Brain microvascular endothelial cell (primary cell): ENCODE data around the gene ETFRF1.

Experiments used
- DNase-seq: peaks from one replicate; pipeline ENCODE4 v3.0.0-alpha.2; 2020
- H3K27ac ChIP-seq: fragments of 250-450 bp; sonication (Bioruptor Pico); 2 replicates; pipeline ENCODE4 v1.5.1; 2020; ENCODE audit warnings: mild to moderate bottlenecking, moderate library complexity
- H3K27me3 ChIP-seq: fragments of 250-450 bp; sonication (Bioruptor Pico); replicated peaks from 2 replicates; pipeline ENCODE4 v1.5.1; 2020; ENCODE audit warnings: mild to moderate bottlenecking
- H3K36me3 ChIP-seq: fragments of 250-450 bp; sonication (Bioruptor Pico); replicated peaks from 2 replicates; pipeline ENCODE4 v1.5.1; 2020; ENCODE audit warnings: mild to moderate bottlenecking
- H3K4me3 ChIP-seq: 2 replicates; pipeline ENCODE4 v1.5.1; 2011; ENCODE audit warnings: low read depth, mild to moderate bottlenecking, control low read depth, low read length, moderate library complexity
- in situ Hi-C: cut with HindIII; loops from 2 replicates; pipeline ENCODE4 v1.10.0; 2017; ENCODE audit warnings: low sequenced_read_pairs, low pct_ligation_motif_present
- TF ChIP-seq, protein P1 (sequence below): IDR thresholded peaks from 2 replicates; pipeline ENCODE4 v1.5.1; 2011; ENCODE audit warnings: low read depth, mild to moderate bottlenecking, moderate library complexity, low read length, control low read depth, inconsistent platforms; ENCODE audit errors: missing control alignments

The ETFRF1 gene

DNA sequence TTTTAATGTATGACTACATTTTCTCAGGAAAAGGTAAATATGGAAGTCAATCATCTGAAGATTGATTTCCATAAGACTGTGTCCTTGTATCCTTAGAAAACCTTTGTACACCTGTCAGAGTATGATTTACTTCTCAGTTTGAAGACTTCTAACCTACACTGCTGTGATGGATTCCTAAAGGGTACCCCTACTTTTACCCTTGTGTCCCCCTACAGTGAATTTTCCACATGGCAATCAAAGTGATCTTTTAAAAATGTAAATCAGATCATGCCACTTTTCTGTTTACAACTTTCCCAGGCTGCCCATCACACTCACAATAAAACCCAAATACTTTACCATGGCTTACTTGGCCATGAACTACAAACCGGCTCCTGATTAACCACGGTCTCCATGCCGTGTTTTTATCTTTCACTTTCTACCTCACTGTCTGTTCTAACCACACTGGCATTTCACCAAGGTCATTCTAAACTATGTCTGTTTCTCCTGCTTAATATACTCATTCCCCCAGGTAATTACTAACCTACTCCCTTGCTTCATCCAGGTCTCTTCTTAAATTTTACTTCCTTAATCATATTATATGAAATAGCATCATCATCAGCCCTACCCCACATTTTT lies 8.1 kb upstream of the ETFRF1 start:
- Histone ChIP-seq H3K4me3 (no peak overlapping the region), H3K27me3 (no peaks in the 10 kb centered on the region), H3K36me3 (no peaks in the 10 kb centered on the region), H3K27ac (no peak overlapping the region)
- TF ChIP-seq, protein P1, sequence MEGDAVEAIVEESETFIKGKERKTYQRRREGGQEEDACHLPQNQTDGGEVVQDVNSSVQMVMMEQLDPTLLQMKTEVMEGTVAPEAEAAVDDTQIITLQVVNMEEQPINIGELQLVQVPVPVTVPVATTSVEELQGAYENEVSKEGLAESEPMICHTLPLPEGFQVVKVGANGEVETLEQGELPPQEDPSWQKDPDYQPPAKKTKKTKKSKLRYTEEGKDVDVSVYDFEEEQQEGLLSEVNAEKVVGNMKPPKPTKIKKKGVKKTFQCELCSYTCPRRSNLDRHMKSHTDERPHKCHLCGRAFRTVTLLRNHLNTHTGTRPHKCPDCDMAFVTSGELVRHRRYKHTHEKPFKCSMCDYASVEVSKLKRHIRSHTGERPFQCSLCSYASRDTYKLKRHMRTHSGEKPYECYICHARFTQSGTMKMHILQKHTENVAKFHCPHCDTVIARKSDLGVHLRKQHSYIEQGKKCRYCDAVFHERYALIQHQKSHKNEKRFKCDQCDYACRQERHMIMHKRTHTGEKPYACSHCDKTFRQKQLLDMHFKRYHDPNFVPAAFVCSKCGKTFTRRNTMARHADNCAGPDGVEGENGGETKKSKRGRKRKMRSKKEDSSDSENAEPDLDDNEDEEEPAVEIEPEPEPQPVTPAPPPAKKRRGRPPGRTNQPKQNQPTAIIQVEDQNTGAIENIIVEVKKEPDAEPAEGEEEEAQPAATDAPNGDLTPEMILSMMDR = no peak
- peak; percentile 29 for DNase-seq
- in situ Hi-C loops = no loop called here

- TF ChIP-seq, protein P1 = no peak
- in situ Hi-C loops = no loop called here
- peak; percentile 87 for DNase-seq
- Histone ChIP-seq H3K27ac (peak overlapping the region; percentile 79), H3K36me3 (no peaks in the 10 kb centered on the region), H3K27me3 (no peaks in the 10 kb centered on the region), H3K4me3 (no peak overlapping the region)
These were observed 7.3 kb upstream of the ETFRF1 start for GRCh38 chr12:25187781-25188180.

DNA sequence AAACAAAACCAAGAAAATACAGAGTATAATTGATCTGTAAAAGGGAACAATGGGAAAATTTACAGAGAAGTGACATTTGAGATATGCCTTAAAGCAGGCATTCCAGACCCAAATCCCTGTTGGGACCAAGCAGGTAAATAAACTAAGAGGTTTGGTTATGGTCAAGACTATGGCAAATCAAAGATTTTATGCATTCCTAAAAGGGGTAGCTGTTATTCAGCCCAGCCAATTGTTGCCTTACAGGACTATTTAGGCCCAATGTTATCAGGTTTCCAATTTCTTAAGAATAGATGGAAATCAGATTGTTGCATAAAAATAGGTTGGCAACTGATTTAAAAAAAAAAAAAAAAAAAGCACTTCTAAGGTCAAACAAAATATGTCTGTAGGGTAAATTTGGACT lies 5.4 kb upstream of the ETFRF1 start:
- TF ChIP-seq, protein P1 = no peak

GRCh38 chr12:25190793-25191192 lies 4.2 kb upstream of the ETFRF1 start:
- in situ Hi-C loops = no loop called here
- TF ChIP-seq, protein P1 = no peak
- Histone ChIP-seq H3K27me3 (no peaks in the 10 kb centered on the region), H3K4me3 (no peak overlapping the region), H3K36me3 (no peaks in the 10 kb centered on the region), H3K27ac (no peak overlapping the region)
- DNase-seq = no peak

More for the DNA sequence above, 5.4 kb upstream of the ETFRF1 start:
- Histone ChIP-seq H3K27ac (peak overlapping the region; percentile 79), H3K36me3 (no peaks in the 10 kb centered on the region), H3K27me3 (no peaks in the 10 kb centered on the region), H3K4me3 (no peak overlapping the region)
- no peak for DNase-seq
- in situ Hi-C loops = no loop called here

GRCh38 chr12:25194214-25194613 lies 823 bp upstream of the ETFRF1 start:
- in situ Hi-C loops = no loop called here
- TF ChIP-seq, protein P1 = no peak

GRCh38 chr12:25194722-25195055 lies 348 bp upstream of the ETFRF1 start:
- peak overlapping the region; percentile 95 for H3K27ac ChIP-seq
- no peaks in the 10 kb centered on the region for H3K36me3 ChIP-seq
- peak overlapping the region; percentile 77 for H3K4me3 ChIP-seq
- no peaks in the 10 kb centered on the region for H3K27me3 ChIP-seq
- TF ChIP-seq, protein P1 = no peak
- in situ Hi-C loops = no loop called here
- DNase-seq = no peak

More at GRCh38 chr12:25194214-25194613, 823 bp upstream of the ETFRF1 start:
- no peak overlapping the region for H3K27ac ChIP-seq
- H3K27me3 ChIP-seq = no peaks in the 10 kb centered on the region
- H3K4me3 ChIP-seq = no peak overlapping the region
- no peak for DNase-seq
- no peaks in the 10 kb centered on the region for H3K36me3 ChIP-seq
